Choroid plexus epithelial cell (primary cell): ENCODE measurements around the gene PDZRN3.

ENCODE experiments used
- DNase-seq: peaks from one replicate; pipeline ENCODE4 v3.0.0-alpha.2; 2010; ENCODE audit warnings: low read depth
- H3K4me3 ChIP-seq: 2 replicates; pipeline ENCODE4 v1.5.1; 2011; ENCODE audit warnings: low read depth, mild to moderate bottlenecking, control low read depth, low read length, moderate library complexity
- TF ChIP-seq, protein P1 (sequence below): conservative IDR thresholded peaks from 2 replicates; pipeline ENCODE4 v1.5.1; 2011; ENCODE audit warnings: low read depth, mild to moderate bottlenecking, control low read depth, inconsistent platforms, low read length, moderate library complexity

Gene PDZRN3

DNA sequence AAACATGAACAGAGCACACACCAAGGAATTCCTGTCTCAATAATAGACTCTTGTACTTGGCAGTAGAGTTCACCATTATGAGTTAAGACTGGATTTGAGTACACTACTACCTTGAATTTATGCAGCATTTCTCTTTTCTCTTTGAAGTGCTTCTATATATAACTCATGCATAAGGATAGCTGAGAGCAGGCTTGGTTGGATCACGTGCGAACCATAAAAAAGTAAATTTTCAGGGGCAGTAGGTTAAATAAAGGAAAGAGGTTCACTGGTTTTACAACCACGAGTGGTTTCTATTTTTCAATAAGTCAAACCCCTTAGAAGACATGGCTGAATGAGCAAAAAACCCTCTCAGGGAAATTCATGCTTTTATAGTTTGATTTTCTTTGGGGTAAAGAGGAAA, 28.6 kb upstream of the PDZRN3 start:
- no peak overlapping the region for H3K4me3 ChIP-seq
- TF ChIP-seq, protein P1, sequence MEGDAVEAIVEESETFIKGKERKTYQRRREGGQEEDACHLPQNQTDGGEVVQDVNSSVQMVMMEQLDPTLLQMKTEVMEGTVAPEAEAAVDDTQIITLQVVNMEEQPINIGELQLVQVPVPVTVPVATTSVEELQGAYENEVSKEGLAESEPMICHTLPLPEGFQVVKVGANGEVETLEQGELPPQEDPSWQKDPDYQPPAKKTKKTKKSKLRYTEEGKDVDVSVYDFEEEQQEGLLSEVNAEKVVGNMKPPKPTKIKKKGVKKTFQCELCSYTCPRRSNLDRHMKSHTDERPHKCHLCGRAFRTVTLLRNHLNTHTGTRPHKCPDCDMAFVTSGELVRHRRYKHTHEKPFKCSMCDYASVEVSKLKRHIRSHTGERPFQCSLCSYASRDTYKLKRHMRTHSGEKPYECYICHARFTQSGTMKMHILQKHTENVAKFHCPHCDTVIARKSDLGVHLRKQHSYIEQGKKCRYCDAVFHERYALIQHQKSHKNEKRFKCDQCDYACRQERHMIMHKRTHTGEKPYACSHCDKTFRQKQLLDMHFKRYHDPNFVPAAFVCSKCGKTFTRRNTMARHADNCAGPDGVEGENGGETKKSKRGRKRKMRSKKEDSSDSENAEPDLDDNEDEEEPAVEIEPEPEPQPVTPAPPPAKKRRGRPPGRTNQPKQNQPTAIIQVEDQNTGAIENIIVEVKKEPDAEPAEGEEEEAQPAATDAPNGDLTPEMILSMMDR: no peak
- DNase-seq: no peak

DNA sequence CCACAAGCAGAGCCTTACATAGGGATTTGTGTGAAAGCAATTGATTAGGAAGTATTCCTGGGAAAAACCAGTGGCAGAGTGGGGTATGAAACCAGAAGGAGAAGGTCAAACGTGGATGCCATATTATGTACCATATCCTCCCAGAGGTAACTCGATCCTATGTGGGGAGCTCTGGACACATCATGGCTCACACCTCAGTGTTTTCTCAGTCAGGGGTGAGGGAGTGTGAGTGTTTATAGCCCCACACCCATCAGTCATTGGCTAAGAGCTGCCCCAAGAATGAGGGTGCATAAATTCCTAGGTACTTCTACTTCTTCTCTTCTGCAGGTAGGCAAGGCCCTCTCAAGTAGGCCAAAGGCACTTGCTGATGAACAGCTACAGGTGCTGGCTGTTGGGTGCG, 28.2 kb upstream of the PDZRN3 start:
- TF ChIP-seq, protein P1: no peak
- DNase-seq: no peak

DNA sequence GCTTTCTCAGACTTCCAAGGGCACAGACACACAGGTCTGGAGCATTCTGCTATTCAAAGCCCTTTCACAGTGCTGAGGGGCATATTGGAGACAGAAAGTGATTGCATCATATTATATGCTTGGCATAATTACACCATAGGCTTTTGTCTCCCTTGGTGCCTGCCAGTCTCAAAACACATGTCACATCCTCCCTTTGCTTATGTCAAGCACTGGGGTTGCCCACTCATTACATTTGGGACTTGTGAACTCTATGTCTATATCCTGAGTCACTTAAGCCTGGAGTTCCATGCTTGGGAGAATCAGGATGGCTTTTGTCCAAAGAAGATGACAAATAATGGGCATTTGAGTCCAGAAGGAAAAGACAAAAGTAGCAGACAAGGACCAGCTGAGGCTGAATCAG, 12.3 kb upstream of the PDZRN3 start:
- DNase-seq: no peak
- no peak overlapping the region for H3K4me3 ChIP-seq
- TF ChIP-seq, protein P1: no peak

More for the DNA sequence above, 28.2 kb upstream of the PDZRN3 start:
- no peak overlapping the region for H3K4me3 ChIP-seq

DNA sequence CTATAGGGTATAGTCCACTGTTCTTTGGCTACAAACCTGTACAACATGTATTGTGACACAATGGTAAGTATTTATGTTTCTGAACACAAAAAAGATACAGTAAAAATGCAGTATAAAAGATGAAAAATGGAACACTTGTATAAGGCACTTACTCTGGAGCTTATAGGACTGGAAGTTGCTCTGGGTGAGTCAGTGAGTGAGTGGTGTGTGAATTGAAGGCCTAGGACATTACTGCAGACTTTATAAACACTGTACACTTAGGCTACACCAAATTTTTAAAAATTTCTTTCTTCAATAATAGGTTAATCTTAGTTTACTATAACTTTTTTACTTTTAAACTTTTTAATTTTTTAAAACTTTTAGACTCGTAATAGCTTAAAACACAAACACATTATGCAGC, 10.5 kb upstream of the PDZRN3 start:
- DNase-seq: no peak
- TF ChIP-seq, protein P1: no peak
- no peak overlapping the region for H3K4me3 ChIP-seq

DNA sequence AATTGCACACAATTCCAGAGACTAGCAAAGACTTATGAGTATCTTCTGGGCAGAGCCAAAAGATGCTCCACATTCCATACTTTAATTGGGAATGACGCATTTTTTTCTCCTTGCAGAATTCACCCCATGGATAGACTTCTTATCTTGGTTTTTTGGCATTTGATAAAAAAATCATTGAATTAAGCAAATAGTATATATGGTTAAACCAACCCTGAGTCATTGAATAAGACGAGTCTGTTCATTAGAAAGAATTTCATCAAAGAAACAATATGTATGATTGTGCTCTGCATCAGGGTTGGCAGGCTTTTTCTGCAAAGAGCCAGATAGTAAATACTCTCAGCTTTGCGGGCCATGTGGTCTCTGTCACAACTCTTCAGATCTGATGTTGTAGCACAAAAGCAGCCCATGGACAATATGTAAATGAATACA, 9.2 kb upstream of the PDZRN3 start:
- TF ChIP-seq, protein P1: no peak
- no peak for DNase-seq
- no peak overlapping the region for H3K4me3 ChIP-seq

DNA sequence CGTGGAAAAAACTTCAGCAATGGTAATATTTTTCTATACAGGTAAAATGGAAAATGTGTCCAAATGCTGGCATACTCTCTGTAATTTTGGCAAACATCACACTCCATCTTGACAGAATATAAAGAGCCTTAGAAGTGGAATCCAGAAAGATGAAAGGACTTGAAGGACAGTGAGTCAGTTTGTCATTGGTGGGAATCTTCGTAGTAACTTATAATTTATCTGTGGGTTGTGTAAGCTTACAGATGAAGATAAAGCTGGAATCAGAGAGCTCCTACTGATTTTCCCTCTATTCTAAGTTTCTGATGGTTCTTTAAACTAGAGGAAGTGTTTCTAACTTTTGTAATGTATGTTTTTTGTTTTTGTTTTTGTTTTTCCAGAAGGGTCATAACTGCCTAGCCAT, 8.7 kb upstream of the PDZRN3 start:
- H3K4me3 ChIP-seq: no peak overlapping the region
- no peak for DNase-seq
- TF ChIP-seq, protein P1: no peak

DNA sequence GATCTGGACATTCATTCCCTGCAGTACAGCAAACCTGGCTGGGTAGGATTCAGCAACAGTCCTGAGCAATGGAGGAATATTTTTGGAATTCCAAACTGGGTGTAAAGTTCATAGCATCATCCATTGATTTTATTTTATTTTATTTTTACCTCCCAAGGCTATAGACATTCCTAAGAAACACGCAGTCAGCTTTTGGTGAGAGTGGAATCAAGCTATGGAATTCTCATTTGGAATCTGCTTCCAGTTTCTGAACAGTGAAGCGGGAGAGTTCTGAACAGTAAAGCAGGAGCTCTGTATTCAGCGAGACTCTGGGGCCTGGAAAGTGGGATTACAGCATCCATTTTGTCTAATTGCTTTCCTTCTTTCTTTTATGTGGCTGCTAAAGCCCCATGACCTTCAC, 1.4 kb upstream of the PDZRN3 start:
- no peak for DNase-seq
- no peak overlapping the region for H3K4me3 ChIP-seq
- TF ChIP-seq, protein P1: no peak
